Measurements from ENCODE around the gene MCAT.

Gene MCAT

GRCh38 chr22:43090130-43090789 is 52.9 kb downstream of the MCAT start:
- peak; percentile 94 for DNase-seq (ENCODE audit: low spot score)

- peak; percentile 91 for DNase-seq (ENCODE audit: low spot score)
Measured at GRCh38 chr22:43088984-43089717, 54.0 kb downstream of the MCAT start, which contains the start of gene TTLL1. Gene TTLL1, minus strand, starts transcription at chr22:43089391. Its CDS starts 13,805 bp downstream, at chr22:43075586.

- no peak for DNase-seq (ENCODE audit: low spot score)
Measured at GRCh38 chr22:43088627-43088983, 54.6 kb downstream of the MCAT start.

- DNase-seq (ENCODE audit: low spot score), result no peak
Measured at GRCh38 chr22:43085658-43086606, 57.3 kb downstream of the MCAT start.

Data from RKO (cell line).